Activated T-cell treated with anti-CD3 and anti-CD28 coated beads, Interleukin-2, amount 50 U/mL, for 4 hours (primary cell): Measurements from ENCODE around the gene DEPDC7. TPM values are rescaled to one million over a fixed set of nuclear protein-coding genes. Genes with fewer than 3 reads are reported as not detected.

Experiments
- ATAC-seq, 2 donors: fragments of 200-7000 bp; cut with Tn5 transposase; one replicate each; pipeline ENCODE4 v1.10.0; 2021
- DNase-seq: peaks from one replicate; pipeline ENCODE4 v3.0.0-alpha.2; 2020
- H3K27me3 Mint-ChIP-seq: one replicate; pipeline ENCODE4 v1.8.0; 2021; ENCODE audit warnings: low read depth, mixed read lengths
- H3K36me3 Mint-ChIP-seq: one replicate; pipeline ENCODE4 v1.8.0; 2022; ENCODE audit warnings: mixed read lengths; ENCODE audit not compliant: insufficient read depth
- H3K4me1 Mint-ChIP-seq: one replicate; pipeline ENCODE4 v1.8.0; 2021; ENCODE audit warnings: low read depth, mixed read lengths
- H3K4me3 Mint-ChIP-seq: one replicate; pipeline ENCODE4 v1.8.0; 2021; ENCODE audit warnings: mild to moderate bottlenecking, moderate library complexity, mixed read lengths
- H3K9me3 Mint-ChIP-seq: one replicate; pipeline ENCODE4 v1.8.0; 2021; ENCODE audit warnings: mixed read lengths
- total RNA-seq, 3 donors: library from RNA; stranded (reverse); gene quantifications; one replicate each; pipeline ENCODE4 v1.2.1, GENCODE V29; 2021

The DEPDC7 gene
- total RNA-seq, 3 donors from 2014 or later, result 1.0 to 2.7 (median 2.2) TPM

GRCh38 chr11:33060271-33060670, 44.6 kb downstream of the DEPDC7 start:
- no peak for DNase-seq
- Mint-ChIP-seq H3K27me3 (no peaks in the 10 kb centered on the region), H3K9me3 (no peaks in the 10 kb centered on the region), H3K36me3 (peaks cover 34% of the 10 kb centered on the region), H3K4me1 (peaks cover 32% of the 10 kb centered on the region), H3K4me3 (no peak overlapping the region)
- ATAC-seq, result no peak

- Mint-ChIP-seq H3K36me3 (peaks cover 39% of the 10 kb centered on the region), H3K4me1 (peaks cover 32% of the 10 kb centered on the region)
- no peak for ATAC-seq
These were observed 46.5 kb downstream of the DEPDC7 start for GRCh38 chr11:33062137-33062536.

GRCh38 chr11:33063326-33063881, 47.7 kb downstream of the DEPDC7 start:
- H3K36me3 Mint-ChIP-seq, result peaks cover 37% of the 10 kb centered on the region
- H3K4me1 Mint-ChIP-seq, result peaks cover 32% of the 10 kb centered on the region
- DNase-seq (no peak), ATAC-seq (peak; percentile 77 to 81)
- H3K4me3 Mint-ChIP-seq, result no peak overlapping the region
- no peaks in the 10 kb centered on the region for H3K9me3 Mint-ChIP-seq
- no peaks in the 10 kb centered on the region for H3K27me3 Mint-ChIP-seq

More at GRCh38 chr11:33062137-33062536, 46.5 kb downstream of the DEPDC7 start:
- Mint-ChIP-seq H3K9me3 (no peaks in the 10 kb centered on the region), H3K4me3 (no peak overlapping the region), H3K27me3 (no peaks in the 10 kb centered on the region)
- no peak for DNase-seq

DNA sequence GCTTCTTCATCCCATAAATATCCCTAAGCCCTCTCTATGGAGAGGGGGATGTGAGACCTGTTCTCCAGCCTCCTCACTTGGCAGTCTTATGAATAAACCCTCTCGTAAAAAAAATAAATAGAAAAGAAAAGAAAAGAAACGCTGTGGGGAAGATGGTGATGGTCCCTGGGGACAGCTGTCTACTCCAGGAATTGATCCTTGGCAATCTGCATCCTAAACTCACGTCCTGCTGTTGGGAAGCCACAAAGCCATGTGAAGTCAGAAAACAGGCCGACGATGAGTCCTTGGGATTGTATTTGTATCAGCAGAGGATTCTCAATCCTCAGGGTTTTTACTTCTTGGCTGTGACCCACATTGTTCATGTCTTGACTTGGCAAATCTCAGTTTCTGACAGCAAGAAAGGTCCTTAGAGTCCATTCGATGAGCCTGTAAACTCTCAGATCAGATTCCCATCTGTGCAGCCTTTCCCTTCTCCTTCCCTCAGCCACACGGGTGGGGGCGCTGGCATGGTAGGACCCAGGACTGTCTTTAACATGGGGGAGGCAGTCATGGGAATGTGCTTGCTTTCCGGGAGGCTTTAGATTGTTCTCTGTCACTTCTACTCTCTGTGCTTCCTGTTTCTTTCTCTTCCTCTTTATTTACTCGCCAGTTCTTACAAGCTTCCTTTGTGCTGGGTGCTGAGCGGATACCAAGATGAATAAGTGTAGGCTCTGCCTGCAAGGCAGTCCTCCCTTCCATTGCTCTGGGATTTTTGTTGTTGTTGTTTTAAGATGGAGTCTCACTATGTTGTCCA, 48.6 kb downstream of the DEPDC7 start:
- peaks cover 32% of the 10 kb centered on the region for H3K36me3 Mint-ChIP-seq
- ATAC-seq (no peak), DNase-seq (no peak)
- no peaks in the 10 kb centered on the region for H3K9me3 Mint-ChIP-seq
- H3K27me3 Mint-ChIP-seq, result no peaks in the 10 kb centered on the region
- peaks cover 32% of the 10 kb centered on the region for H3K4me1 Mint-ChIP-seq
- H3K4me3 Mint-ChIP-seq, result no peak overlapping the region

DNA sequence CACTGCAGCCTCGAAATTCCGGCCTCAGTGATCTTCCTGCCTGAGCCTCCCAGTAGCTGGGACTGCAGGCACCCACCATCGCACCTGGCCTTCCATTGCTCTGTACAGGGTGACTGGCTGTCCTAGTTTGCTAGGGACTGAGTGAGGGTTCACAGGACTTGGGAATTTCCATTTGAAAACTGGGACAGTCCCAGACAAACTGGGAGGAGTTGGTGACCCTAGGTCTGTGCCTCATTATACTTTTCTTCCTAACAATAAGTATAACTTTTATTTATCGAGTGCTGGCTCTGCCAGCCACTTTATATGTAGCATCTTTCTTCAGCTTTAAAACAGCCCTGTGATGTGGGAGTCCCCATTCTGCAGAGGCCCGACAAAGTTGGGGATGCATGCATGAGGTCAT, 49.2 kb downstream of the DEPDC7 start:
- Mint-ChIP-seq H3K4me3 (no peak overlapping the region), H3K4me1 (peaks cover 32% of the 10 kb centered on the region), H3K27me3 (no peaks in the 10 kb centered on the region), H3K9me3 (no peaks in the 10 kb centered on the region), H3K36me3 (peaks cover 26% of the 10 kb centered on the region)
- DNase-seq, result no peak
- ATAC-seq, result no peak

DNA sequence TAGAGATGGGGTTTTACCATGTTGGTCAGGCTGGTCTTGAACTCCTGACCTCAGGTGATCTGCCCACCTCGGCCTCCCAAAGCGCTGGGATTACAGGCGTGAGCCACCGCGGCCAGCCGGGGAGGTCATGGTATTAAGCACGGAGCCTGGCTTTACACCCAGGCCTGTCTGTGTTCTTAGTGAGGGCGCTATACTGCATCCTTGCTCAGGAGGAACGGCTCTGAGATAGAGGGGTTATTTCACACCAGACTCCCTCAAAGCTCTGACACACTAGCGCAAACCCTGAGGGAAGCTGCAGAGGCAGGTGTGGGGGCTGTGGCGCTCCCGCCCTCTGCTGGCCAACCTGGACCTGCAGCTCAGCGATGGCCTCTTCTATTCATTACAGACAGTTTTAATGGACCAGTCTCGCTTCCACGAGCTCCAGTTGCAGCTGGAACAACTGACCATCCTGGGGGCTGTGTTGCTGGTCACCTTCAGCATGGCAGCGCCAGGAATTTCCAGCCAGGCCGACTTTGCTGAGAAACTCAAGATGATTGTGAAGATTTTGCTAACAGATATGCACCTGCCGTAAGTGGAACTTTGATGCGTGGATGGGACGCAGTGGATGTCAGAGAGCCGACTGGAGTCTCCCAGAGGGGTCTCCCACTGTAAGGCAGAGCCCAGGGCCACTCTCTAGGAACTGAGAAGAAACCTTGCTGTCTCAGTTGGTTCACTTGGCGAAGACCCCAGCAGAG, 49.9 kb downstream of the DEPDC7 start:
- no peaks in the 10 kb centered on the region for H3K27me3 Mint-ChIP-seq
- H3K9me3 Mint-ChIP-seq, result no peaks in the 10 kb centered on the region
- peaks cover 32% of the 10 kb centered on the region for H3K4me1 Mint-ChIP-seq
- peaks cover 23% of the 10 kb centered on the region for H3K36me3 Mint-ChIP-seq
- ATAC-seq (peak; percentile 69 to 77), DNase-seq (peak; percentile 76)
- H3K4me3 Mint-ChIP-seq, result no peak overlapping the region

DNA sequence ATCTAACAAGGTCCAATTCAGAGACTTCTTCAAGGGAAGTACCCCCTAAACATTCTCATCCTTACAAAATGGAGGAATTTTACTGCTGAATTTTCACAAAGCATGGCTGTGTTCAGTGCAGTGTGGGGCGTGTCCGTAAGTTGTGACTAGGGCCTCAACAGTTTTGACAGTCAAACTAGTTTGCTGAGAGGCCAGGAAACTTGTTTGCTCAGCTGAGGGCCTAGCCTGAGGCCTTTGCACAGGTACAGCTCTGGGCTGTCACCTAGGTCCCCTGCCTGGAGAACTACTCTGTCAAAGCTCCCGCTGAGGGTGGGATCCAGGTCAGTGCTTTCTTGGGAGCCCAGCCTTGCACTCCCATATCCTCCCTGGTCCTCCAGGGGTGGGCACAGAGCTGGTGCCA, 51.6 kb downstream of the DEPDC7 start:
- Mint-ChIP-seq H3K9me3 (no peaks in the 10 kb centered on the region), H3K36me3 (peaks cover 24% of the 10 kb centered on the region), H3K4me1 (peaks cover 28% of the 10 kb centered on the region), H3K27me3 (no peaks in the 10 kb centered on the region), H3K4me3 (no peak overlapping the region)
- ATAC-seq (no peak), DNase-seq (no peak)

- H3K4me1 Mint-ChIP-seq, result peaks cover 13% of the 10 kb centered on the region
- DNase-seq (no peak), ATAC-seq (no peak)
- peaks cover 24% of the 10 kb centered on the region for H3K36me3 Mint-ChIP-seq
- H3K4me3 Mint-ChIP-seq, result no peak overlapping the region
- no peaks in the 10 kb centered on the region for H3K27me3 Mint-ChIP-seq
- H3K9me3 Mint-ChIP-seq, result no peaks in the 10 kb centered on the region
These were observed 53.1 kb downstream of the DEPDC7 start for GRCh38 chr11:33068611-33069340.

DNA sequence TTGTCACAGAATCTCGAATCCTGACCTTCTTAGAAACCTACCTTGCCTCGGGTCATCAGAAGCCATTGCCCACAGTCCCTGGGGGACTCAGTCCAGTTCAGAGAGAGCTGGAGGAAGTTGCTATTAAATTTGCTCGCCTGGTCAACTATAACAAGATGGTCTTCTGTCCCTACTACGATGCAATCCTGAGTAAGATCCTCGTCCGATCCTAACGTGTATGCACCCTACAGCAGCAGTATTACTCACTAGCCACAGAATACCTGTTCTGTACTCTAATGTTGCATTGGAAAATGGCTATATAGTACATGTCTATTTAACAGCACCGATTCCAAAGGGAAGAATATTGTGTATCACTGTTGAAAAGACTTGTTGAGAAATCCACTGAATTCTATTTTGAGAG, 56.8 kb downstream of the DEPDC7 start:
- Mint-ChIP-seq H3K27me3 (no peaks in the 10 kb centered on the region), H3K9me3 (no peaks in the 10 kb centered on the region), H3K4me3 (no peak overlapping the region), H3K36me3 (peaks cover 37% of the 10 kb centered on the region), H3K4me1 (no peaks in the 10 kb centered on the region)
- ATAC-seq (no peak), DNase-seq (no peak)

Other genes with a start within 250 kb of the DEPDC7 start
- under 1 TPM in 1 of 3 donors, not detected in 2; 0.05 TPM for gene CCDC73, start 221.2 kb upstream of the DEPDC7 start, total RNA-seq
- gene PRRG4, start 186.0 kb upstream of the DEPDC7 start, total RNA-seq, result under 1 TPM; 0.45 to 0.68 (median 0.56) TPM
- gene QSER1, start 123.1 kb upstream of the DEPDC7 start, total RNA-seq, result 10 to 100 TPM in 1 of 3 donors, 1 to 10 TPM in 2; 9.0 to 10.4 (median 9.2) TPM
- gene TCP11L1, start 23.7 kb downstream of the DEPDC7 start, total RNA-seq, result 10 to 100 TPM in 2 of 3 donors, 1 to 10 TPM in 1; 8.2 to 14.1 (median 11.1) TPM
- 10 to 100 TPM; 27.3 to 29.6 (median 28.0) TPM for gene CSTF3, start 145.6 kb downstream of the DEPDC7 start, total RNA-seq
- 10 to 100 TPM; 34.6 to 39.3 (median 34.7) TPM for gene HIPK3, start 241.5 kb downstream of the DEPDC7 start, total RNA-seq